Bronchial epithelial cell (primary cell): ENCODE results near the gene EPHA1. TPM values are rescaled to one million over a fixed set of nuclear protein-coding genes. Genes with fewer than 3 reads are reported as not detected.

Experiments used
- DNase-seq: peaks from one replicate; pipeline ENCODE4 v3.0.0-alpha.2; 2010; ENCODE audit warnings: low read depth
- FAIRE-seq: peaks from 2 replicates; lab custom pipeline; 2011; peaks lifted over from hg19 to GRCh38; lab: Jason Lieb, UNC
- H3K27me3 ChIP-seq: 2 replicates; pipeline ENCODE4 v1.5.1; 2011; ENCODE audit warnings: low read length; ENCODE audit not compliant: control insufficient read depth, insufficient read depth
- H3K36me3 ChIP-seq: 2 replicates; pipeline ENCODE4 v1.5.1; 2011; ENCODE audit warnings: low read length; ENCODE audit not compliant: control insufficient read depth, insufficient read depth
- H3K4me3 ChIP-seq: 2 replicates; pipeline ENCODE4 v1.5.1; 2011; ENCODE audit warnings: mild to moderate bottlenecking, low read depth, low read length, control low read depth
- CTCF ChIP-seq: IDR thresholded peaks from 2 replicates; pipeline ENCODE4 v1.5.1; 2011; ENCODE audit warnings: mild to moderate bottlenecking, moderate library complexity, low read length, control low read depth, inconsistent platforms; ENCODE audit not compliant: insufficient read depth, severe bottlenecking
- total RNA-seq: library from RNA; depleted of rRNA; stranded (reverse); fragments of >200 nt; gene quantifications from 2 replicates; pipeline ENCODE4 v1.2.1, GENCODE V29; 2014

Gene EPHA1
- total RNA-seq, 1 donor from 2014 or later: 19.0 TPM

- no peak for TF ChIP-seq CTCF
- no peak overlapping the region for H3K4me3 ChIP-seq
- no peak for DNase-seq
- H3K27me3 ChIP-seq: no peaks in the 10 kb centered on the region
- H3K36me3 ChIP-seq: peaks cover 53% of the 10 kb centered on the region
- FAIRE-seq: no peak
Observed at GRCh38 chr7:143390104-143390772, 18.4 kb downstream of the EPHA1 start.

GRCh38 chr7:143389316-143390103 lies 19.1 kb downstream of the EPHA1 start:
- Histone ChIP-seq H3K27me3 (no peaks in the 10 kb centered on the region), H3K4me3 (no peak overlapping the region), H3K36me3 (peaks cover 50% of the 10 kb centered on the region)
- DNase-seq (no peak), FAIRE-seq (no peak)
- TF ChIP-seq CTCF: no peak

- no peaks in the 10 kb centered on the region for H3K27me3 ChIP-seq
- H3K36me3 ChIP-seq: peaks cover 47% of the 10 kb centered on the region
- TF ChIP-seq CTCF: no peak
- DNase-seq (no peak), FAIRE-seq (no peak)
- no peak overlapping the region for H3K4me3 ChIP-seq
Observed at GRCh38 chr7:143388491-143389101, 20.1 kb downstream of the EPHA1 start.

- Histone ChIP-seq H3K4me3 (no peak overlapping the region), H3K27me3 (no peaks in the 10 kb centered on the region), H3K36me3 (peaks cover 47% of the 10 kb centered on the region)
- no peak for DNase-seq
- FAIRE-seq: no peak
- TF ChIP-seq CTCF: no peak
Observed at GRCh38 chr7:143388051-143388450, 20.6 kb downstream of the EPHA1 start.

GRCh38 chr7:143387156-143387975 lies 21.3 kb downstream of the EPHA1 start:
- Histone ChIP-seq H3K4me3 (no peak overlapping the region), H3K27me3 (no peaks in the 10 kb centered on the region), H3K36me3 (peaks cover 51% of the 10 kb centered on the region)
- FAIRE-seq (no peak), DNase-seq (no peak)
- peak; percentile 25 for TF ChIP-seq CTCF
